ENCODE results near the gene PARS2.

DNA sequence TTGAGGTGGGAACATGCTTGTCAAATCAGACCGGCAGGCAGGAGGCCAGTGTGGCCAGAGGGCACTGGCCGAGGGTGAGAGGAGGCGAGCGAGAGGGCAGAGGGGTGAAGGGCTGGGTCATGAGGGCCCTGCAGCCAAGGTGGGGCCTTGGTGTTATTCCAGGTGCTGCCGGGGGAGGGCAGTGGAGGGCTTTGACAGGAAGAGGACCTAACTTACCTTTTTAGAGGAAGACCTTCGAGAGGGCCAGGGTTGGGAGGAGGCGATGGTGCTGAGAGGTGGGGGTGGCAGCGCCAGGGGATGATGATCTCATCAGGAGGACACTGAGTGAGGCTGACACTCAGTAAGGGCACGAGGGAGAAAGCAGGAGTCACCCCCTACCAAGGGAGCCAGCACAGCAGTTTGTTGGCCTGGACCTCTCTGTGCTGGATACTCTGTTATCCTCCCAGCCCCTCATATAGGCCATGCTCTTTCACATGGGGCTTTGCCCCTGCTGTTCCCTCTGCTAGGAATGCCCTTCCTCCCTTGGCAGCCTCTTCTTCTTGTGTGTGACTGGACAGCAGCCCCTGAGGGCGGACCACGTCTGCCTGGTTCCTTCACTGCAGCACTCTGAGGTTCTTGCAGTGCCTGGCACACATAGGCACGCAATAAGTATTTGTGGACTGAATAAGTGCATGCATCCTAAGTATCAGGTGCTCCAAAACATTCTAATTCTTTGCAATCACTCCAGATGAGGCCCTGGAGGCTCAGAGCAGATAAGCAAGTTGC lies 44.3 kb upstream of the PARS2 start:
- no peak for TF ChIP-seq CTCF (IDR thresholded peaks at IDR 0.05)
- TF ChIP-seq POLR2AphosphoS5 (IDR thresholded peaks at IDR 0.05): no peak
- TF ChIP-seq EP300 (IDR thresholded peaks at IDR 0.05): no peak
- TF ChIP-seq POLR2A (IDR thresholded peaks at IDR 0.05): no peak

All from upper lobe of left lung (tissue), 4 donors.